DND-41 (cell line): ENCODE measurements around the gene SLC39A3.

Experiments used
- ATAC-seq: fragments of 200-7000 bp; cut with Tn5 transposase; 3 replicates; pipeline ENCODE4 v1.9.1; 2021; ENCODE audit warnings: low read depth; ENCODE audit not compliant: insufficient read depth
- DNase-seq: peaks from one replicate; pipeline ENCODE4 v3.0.0-alpha.2; 2020
- H2AFZ ChIP-seq: 2 replicates; pipeline ENCODE4 v1.6.0; 2012; ENCODE audit warnings: low read depth, low read length
- H3K27ac ChIP-seq: 2 replicates; pipeline ENCODE4 v1.5.1; 2012; ENCODE audit warnings: low read length, inconsistent platforms
- H3K27me3 ChIP-seq: fragments of 200-600 bp; sonication (generic); 2 replicates; pipeline ENCODE4 v1.6.0; 2012; ENCODE audit warnings: low read length, mild to moderate bottlenecking, inconsistent platforms; ENCODE audit not compliant: insufficient read depth, poor library complexity
- H3K36me3 ChIP-seq: 2 replicates; pipeline ENCODE4 v1.5.1; 2012; ENCODE audit warnings: low read length, inconsistent platforms; ENCODE audit not compliant: insufficient read depth
- H3K4me1 ChIP-seq: 2 replicates; pipeline ENCODE4 v1.5.1; 2012; ENCODE audit warnings: mild to moderate bottlenecking, low read length; ENCODE audit not compliant: insufficient read depth
- H3K4me2 ChIP-seq: 2 replicates; pipeline ENCODE4 v1.6.0; 2012; ENCODE audit warnings: mild to moderate bottlenecking, moderate library complexity, low read length, inconsistent platforms; ENCODE audit not compliant: insufficient read depth
- H3K4me3 ChIP-seq, 2 experiments: fragments of 200-600 bp in 1 of 2; shearing (Covaris generic) in 1 of 2; 2 replicates each; pipeline ENCODE4 v1.5.1; 2012 to 2016; ENCODE audit warnings: inconsistent platforms in 2 of 2, low read length in 2 of 2, mild to moderate bottlenecking in 2 of 2, low read depth in 1 of 2, moderate library complexity in 1 of 2
- H3K79me2 ChIP-seq: 2 replicates; pipeline ENCODE4 v1.6.0; 2012; ENCODE audit warnings: low read length, inconsistent platforms; ENCODE audit not compliant: insufficient read depth
- H3K9ac ChIP-seq: 2 replicates; pipeline ENCODE4 v1.6.0; 2012; ENCODE audit warnings: low read depth, mild to moderate bottlenecking, inconsistent platforms, low read length, moderate library complexity
- H3K9me3 ChIP-seq: 2 replicates; pipeline ENCODE4 v1.5.1; 2012; ENCODE audit warnings: low read length, moderate library complexity, mild to moderate bottlenecking, inconsistent platforms; ENCODE audit not compliant: insufficient read depth, severe bottlenecking
- H4K20me1 ChIP-seq: 2 replicates; pipeline ENCODE4 v1.6.0; 2012; ENCODE audit warnings: low read length; ENCODE audit not compliant: insufficient read depth
- CTCF ChIP-seq: IDR thresholded peaks from 2 replicates; pipeline ENCODE4 v1.5.1; 2012; ENCODE audit warnings: borderline replicate concordance, low read length, moderate library complexity, mild to moderate bottlenecking; ENCODE audit not compliant: poor library complexity, severe bottlenecking; ENCODE audit errors: extremely low read depth
- EZH2 ChIP-seq: IDR thresholded peaks from 3 replicates; pipeline ENCODE4 v1.6.1; 2012; ENCODE audit warnings: borderline replicate concordance, low read depth, mild to moderate bottlenecking, moderate library complexity, low read length, inconsistent platforms; ENCODE audit not compliant: severe bottlenecking

Gene SLC39A3

GRCh38 chr19:2765376-2765775 is 25.6 kb upstream of the SLC39A3 start:
- H4K20me1 ChIP-seq: peaks cover 49% of the 10 kb centered on the region
- H3K27ac ChIP-seq: no peak overlapping the region
- no peak overlapping the region for H2AFZ ChIP-seq
- DNase-seq: no peak
- ATAC-seq: no peak
- H3K9me3 ChIP-seq: no peaks in the 10 kb centered on the region
- no peaks in the 10 kb centered on the region for H3K4me1 ChIP-seq
- H3K4me3 ChIP-seq: no peak overlapping the region
- no peaks in the 10 kb centered on the region for H3K27me3 ChIP-seq
- no peak overlapping the region for H3K9ac ChIP-seq
- TF ChIP-seq CTCF: no peak
- H3K36me3 ChIP-seq: peaks cover 85% of the 10 kb centered on the region
- peaks cover 26% of the 10 kb centered on the region for H3K79me2 ChIP-seq
- no peak overlapping the region for H3K4me2 ChIP-seq

- H3K4me2 ChIP-seq: no peak overlapping the region
- no peaks in the 10 kb centered on the region for H3K27me3 ChIP-seq
- no peak overlapping the region for H3K4me3 ChIP-seq
- no peak overlapping the region for H3K9ac ChIP-seq
- H3K79me2 ChIP-seq: peaks cover 22% of the 10 kb centered on the region
- no peak overlapping the region for H2AFZ ChIP-seq
- no peak for TF ChIP-seq CTCF
- no peak for TF ChIP-seq EZH2
- no peaks in the 10 kb centered on the region for H3K9me3 ChIP-seq
- peaks cover 87% of the 10 kb centered on the region for H3K36me3 ChIP-seq
- ATAC-seq (no peak), DNase-seq (no peak)
- peaks cover 45% of the 10 kb centered on the region for H4K20me1 ChIP-seq
- H3K27ac ChIP-seq: no peak overlapping the region
- no peaks in the 10 kb centered on the region for H3K4me1 ChIP-seq
Observed at GRCh38 chr19:2764945-2765344, 25.1 kb upstream of the SLC39A3 start.

GRCh38 chr19:2763687-2764086 is 23.9 kb upstream of the SLC39A3 start:
- H3K36me3 ChIP-seq: peaks cover 90% of the 10 kb centered on the region
- H3K9me3 ChIP-seq: no peaks in the 10 kb centered on the region
- H3K4me3 ChIP-seq: no peak overlapping the region
- TF ChIP-seq CTCF (no peak), EZH2 (no peak)
- H3K27ac ChIP-seq: no peak overlapping the region
- no peak for DNase-seq
- H3K79me2 ChIP-seq: peaks cover 11% of the 10 kb centered on the region
- no peaks in the 10 kb centered on the region for H3K4me1 ChIP-seq
- H4K20me1 ChIP-seq: peaks cover 40% of the 10 kb centered on the region
- H2AFZ ChIP-seq: no peak overlapping the region
- H3K4me2 ChIP-seq: no peak overlapping the region
- no peak for ATAC-seq
- no peak overlapping the region for H3K9ac ChIP-seq
- no peaks in the 10 kb centered on the region for H3K27me3 ChIP-seq
